HG03064 (cell line): ENCODE results near the gene HDC.

Experiments
- ATAC-seq: cut with Tn5 transposase; IDR thresholded peaks from one replicate; pipeline ENCODE4 v1.9.1; 2021; ENCODE audit warnings: low read depth; ENCODE audit not compliant: unreplicated experiment

The HDC gene

DNA sequence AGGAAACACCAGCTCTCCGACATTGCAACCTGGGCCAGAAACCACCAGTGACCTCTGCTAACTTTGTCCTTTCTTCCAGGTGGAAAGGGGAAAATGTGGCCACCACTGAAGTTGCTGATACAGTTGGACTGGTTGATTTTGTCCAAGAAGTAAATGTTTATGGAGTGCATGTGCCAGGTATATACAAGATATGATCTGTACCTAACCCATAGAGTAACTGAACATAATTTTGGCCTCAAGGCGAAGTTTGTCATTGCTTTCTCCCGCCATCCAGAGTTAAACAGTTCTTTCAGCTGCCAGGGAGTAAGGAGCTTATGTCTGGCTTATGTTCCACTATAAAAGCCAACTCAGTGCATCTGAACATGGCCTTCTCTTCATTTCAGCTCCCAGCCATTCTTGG is 36.7 kb downstream of the HDC start:
- no peak for ATAC-seq

DNA sequence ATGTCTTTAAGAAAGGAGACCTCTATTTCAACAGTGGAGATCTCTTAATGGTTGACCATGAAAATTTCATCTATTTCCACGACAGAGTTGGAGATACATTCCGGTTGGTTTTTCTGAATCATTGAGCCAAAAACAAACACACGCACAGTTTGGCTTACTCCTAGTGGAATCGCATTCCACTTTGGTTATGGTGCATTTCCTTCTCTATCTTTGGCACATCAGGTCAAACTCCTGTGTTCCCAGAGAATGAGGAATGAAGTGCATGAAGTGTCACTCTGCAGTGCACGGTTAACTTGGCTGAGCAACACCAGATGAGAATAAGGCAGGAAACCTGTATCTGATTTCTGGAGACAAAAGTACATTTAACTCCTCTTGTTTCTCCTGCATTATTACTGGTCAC is 38.5 kb downstream of the HDC start:
- no peak for ATAC-seq

GRCh38 chr15:50225938-50226337 is 39.6 kb downstream of the HDC start:
- no peak for ATAC-seq

- no peak for ATAC-seq
These were observed 40.5 kb downstream of the HDC start for GRCh38 chr15:50225057-50225456.

- no peak for ATAC-seq
These were observed 40.9 kb downstream of the HDC start for GRCh38 chr15:50224606-50225005.

GRCh38 chr15:50222181-50222580 is 43.3 kb downstream of the HDC start:
- no peak for ATAC-seq

- ATAC-seq, result no peak
These were observed 45.7 kb downstream of the HDC start for GRCh38 chr15:50219820-50220219.

GRCh38 chr15:50218691-50219090 is 46.8 kb downstream of the HDC start:
- no peak for ATAC-seq

DNA sequence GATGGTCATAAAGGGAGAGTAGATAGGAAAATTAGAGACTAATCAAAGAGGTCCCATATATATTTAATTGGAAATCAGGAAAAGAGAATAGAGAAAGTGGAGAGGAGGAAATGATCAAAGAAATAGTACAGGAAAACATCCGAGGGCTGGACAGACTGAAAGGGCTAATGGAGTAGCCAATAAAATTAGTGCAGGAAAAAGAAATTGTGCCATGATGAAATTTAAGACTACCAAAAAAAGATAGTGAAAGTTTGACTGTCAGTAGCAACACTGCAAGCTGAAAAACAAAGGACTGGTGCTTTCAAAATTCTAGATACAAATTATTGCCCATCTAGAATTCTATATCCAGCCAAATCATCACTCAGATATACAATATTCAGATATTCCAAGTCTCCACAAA is 47.2 kb downstream of the HDC start:
- no peak for ATAC-seq

- ATAC-seq, result no peak
These were observed 54.9 kb downstream of the HDC start for GRCh38 chr15:50210462-50211157.

GRCh38 chr15:50209809-50210208 is 55.7 kb downstream of the HDC start:
- ATAC-seq, result no peak

DNA sequence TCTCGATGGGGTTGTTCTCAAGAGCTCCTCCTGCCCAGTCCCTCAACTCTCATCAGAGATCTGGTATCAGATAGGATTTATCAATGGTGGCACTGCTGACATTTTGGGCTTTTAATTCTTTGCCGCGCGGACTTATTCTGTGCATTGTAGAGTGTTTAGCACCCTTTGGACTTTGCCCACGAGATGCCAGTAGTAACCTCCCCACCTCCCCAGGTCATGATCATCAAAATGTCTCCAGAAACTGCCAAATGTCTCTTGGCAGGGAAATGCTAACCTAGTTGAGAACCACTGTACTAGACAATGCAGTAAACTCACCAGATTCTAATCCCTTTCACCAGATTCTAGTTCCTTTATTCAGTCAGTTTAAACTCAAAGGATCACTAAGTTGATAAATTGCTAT is 59.5 kb downstream of the HDC start:
- ATAC-seq, result no peak

DNA sequence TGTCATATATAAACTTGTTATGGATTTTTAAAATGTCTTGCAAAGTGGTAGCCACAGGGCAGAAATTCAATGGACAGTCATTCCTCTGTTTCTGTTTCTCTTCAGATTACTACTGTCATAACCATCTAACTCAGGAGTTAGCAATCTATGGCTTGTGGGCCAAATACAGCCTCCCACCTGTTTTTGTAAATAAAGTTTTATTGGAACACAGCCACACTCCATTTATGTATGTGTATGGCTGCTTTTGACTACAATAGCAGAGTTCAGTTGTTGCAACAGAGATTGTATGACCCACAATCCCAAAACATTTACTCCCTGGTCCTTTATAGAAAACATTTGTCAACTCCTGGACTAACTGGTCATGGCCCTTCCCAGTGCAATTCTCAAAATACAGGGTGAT is 63.5 kb downstream of the HDC start:
- ATAC-seq, result no peak

DNA sequence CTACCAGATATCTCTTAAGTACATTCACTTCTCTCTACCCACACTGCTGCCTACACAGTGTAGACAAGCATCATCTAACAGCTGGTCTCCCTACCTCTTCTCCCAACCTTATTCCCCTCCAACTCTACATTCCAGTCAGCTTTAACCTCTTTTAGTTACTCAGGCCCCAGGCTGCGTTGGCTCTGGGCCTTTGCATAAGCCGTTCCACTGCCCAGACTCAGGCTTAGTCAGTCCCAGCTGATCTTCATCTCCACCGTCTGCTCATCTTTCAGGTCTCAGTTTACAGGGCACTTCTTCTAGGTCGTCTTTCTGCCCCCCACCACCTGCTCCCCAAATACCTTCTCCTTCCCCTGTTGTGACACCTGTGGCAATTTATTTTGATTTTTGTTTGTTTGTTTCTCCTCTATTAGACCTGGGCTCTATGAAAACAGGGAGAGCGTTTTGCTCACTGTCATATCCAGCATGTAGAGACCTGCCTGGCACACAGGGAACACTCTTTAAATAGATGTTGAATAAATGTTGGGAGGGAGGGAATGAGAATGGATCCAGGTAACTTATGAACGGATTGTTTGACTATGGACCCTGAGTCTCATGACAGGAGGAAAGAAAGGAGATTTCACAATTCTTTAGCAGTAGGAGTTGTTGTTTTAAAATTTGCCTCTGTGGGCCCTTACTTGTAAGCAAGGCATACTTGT is 72.5 kb downstream of the HDC start:
- no peak for ATAC-seq

DNA sequence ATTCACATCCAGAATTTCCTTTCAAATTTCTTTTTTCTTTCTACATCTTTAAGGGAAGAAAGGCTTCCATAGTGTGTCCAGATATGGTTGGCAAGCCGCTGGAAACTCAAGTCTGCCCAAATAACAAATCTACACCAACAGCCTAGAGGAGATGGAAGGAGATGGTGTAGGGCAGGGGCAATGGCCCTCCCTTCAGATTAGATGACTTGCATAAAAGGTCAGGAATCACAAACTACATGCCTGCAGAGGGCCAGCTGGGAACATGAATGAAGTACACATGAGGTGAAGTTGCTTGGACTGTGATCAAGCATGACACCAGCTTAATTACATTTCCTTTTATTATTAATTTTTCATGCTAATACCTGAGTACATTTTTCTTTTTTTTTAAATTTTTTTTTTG is 73.4 kb downstream of the HDC start:
- no peak for ATAC-seq
